ENCODE measurements around the gene PGAP3.

DNA sequence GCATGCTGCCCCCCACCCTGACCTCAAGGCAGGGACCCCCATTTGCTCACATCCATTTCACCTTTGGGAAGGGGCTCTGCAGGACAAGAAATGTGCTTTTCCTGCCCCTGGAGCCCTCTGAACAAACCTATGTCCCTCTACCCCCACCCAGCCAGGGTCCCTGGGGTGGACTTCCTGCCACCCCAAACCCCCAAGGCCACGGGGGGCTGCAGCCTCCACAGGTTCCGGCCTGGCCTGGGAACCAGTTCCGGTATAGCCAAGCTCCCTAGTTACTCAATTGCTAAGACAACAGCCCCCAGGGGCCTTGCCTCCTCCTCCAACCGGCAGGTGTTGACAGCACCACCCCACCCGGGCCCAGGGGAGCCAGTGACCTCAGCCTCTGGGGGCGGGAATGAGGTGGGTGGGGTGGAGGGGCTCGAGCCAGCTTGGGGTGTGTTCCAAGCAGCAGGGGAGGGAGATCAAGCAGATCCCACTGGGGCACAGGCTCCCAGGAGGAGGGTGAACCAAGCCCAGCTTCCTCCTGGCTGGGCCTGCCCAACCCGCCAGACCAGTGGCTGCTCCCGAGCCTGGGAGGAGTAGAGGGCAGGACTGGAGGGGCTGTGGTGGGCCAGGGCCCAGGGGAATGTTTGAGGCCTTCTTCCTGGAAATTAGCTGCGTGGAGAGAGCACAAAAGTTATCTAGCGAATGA, 13.0 kb downstream of the PGAP3 start:
- TF ChIP-seq CTCF (IDR thresholded peaks at IDR 0.05) (no peak), POLR2A (IDR thresholded peaks at IDR 0.05) (no peak)

All from uterus (tissue), 2 donors.